ENCODE data around the gene LILRA6.

Gene LILRA6

DNA sequence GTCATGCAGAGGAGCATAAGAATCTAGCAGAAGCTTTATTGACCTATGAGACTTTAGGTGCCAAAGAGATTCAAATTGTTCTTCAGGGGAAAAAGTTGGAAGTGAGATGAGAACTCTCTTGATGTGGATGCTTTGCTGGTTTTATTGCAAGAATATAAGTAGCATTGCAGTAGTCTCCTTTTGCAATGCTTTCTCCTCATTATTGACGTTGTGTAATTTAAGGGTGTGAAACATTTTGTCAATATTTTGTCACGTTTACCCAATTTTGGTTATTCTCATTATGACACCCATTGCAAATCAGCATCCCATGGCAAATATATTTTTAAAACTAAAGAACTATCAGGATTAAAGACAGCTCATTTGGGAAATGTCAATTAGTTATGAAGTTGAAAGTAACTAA lies 26.3 kb upstream of the LILRA6 start:
- H3K4me3 ChIP-seq (ENCODE audit: low read length), result no peak overlapping the region
- TF ChIP-seq, protein P1, sequence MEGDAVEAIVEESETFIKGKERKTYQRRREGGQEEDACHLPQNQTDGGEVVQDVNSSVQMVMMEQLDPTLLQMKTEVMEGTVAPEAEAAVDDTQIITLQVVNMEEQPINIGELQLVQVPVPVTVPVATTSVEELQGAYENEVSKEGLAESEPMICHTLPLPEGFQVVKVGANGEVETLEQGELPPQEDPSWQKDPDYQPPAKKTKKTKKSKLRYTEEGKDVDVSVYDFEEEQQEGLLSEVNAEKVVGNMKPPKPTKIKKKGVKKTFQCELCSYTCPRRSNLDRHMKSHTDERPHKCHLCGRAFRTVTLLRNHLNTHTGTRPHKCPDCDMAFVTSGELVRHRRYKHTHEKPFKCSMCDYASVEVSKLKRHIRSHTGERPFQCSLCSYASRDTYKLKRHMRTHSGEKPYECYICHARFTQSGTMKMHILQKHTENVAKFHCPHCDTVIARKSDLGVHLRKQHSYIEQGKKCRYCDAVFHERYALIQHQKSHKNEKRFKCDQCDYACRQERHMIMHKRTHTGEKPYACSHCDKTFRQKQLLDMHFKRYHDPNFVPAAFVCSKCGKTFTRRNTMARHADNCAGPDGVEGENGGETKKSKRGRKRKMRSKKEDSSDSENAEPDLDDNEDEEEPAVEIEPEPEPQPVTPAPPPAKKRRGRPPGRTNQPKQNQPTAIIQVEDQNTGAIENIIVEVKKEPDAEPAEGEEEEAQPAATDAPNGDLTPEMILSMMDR (conservative IDR thresholded peaks at IDR 0.05; ENCODE audit: low read depth, low read length), result no peak
- DNase-seq (ENCODE audit: low read depth), result no peak

DNA sequence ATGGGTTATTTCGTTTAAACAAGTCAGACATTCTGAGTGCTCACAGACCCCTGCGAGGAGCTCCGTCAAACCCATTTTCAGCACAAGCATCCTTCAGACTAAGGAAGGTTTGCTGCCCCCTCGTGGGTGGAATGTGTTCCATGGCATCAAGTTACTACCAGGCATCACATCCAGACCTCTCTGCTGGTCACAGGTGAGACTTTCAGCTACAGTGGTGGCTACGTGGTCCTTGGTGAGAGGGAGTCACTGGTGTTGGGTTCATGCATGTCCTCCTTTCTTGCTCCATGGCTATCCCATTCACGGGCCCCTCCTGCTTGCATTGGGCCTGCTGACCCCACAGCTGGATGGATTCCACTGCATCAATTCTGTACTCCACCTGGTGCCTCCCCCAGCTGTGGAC lies 23.5 kb upstream of the LILRA6 start:
- peak; percentile 9 for DNase-seq (ENCODE audit: low read depth)
- TF ChIP-seq, protein P1 (conservative IDR thresholded peaks at IDR 0.05; ENCODE audit: low read depth, low read length), result peak; percentile 84
- no peak overlapping the region for H3K4me3 ChIP-seq (ENCODE audit: low read length)

DNA sequence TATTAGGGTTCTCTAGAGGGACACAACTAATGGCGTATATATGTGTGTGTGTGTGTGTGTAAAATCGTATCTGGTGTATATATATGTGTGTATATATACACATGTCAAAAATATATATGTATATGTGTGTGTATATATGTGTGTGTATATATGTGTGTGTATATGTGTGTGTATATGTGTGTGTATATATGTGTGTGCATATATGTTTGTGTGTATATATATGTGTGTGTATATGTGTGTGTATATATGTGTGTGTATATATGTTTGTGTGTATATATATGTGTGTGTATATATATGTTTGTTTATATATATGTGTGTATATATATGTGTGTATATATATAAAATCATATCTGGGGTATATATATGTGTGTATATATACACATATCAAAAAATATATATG lies 19.9 kb upstream of the LILRA6 start:
- no peak overlapping the region for H3K4me3 ChIP-seq (ENCODE audit: low read length)
- DNase-seq (ENCODE audit: low read depth), result no peak
- TF ChIP-seq, protein P1 (conservative IDR thresholded peaks at IDR 0.05; ENCODE audit: low read depth, low read length), result no peak

DNA sequence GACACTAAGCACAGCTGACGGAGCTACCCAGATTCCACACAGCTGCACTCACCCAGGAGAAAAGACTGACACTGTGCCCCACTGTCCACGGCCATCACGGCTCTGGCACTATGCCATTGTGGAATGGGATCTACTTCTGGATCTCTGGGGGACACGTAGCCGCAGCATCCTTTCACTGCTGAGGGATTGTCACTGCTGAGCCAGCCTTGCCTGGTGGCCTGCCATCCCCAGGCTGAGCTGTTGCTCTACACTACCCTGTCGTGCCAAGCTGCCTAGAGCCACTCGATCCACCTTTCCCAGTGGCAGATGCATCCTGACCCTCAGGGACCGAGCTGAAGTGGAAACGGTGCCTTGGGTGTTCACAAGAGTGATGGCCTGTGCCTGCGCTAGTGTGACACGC lies 19.5 kb upstream of the LILRA6 start:
- TF ChIP-seq, protein P1 (conservative IDR thresholded peaks at IDR 0.05; ENCODE audit: low read depth, low read length), result no peak
- DNase-seq (ENCODE audit: low read depth), result no peak
- H3K4me3 ChIP-seq (ENCODE audit: low read length), result no peak overlapping the region

DNA sequence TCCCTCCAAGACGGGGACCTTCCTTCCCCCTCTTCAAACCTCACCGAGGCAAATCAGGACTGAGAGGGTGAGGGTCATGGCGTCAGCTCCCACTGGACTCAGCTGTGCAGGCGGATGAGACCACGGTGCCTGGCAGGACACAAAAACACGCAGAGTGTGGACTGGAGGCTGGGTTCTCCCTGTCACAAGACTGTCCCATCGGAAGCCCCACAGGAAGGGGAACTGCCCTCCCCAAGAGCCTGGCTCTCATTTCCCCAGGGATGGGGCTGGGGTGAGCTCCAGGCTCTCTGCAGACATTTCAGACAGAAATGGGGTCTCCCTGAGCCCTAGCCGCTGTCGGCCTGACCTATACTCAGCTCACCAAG lies 14.5 kb upstream of the LILRA6 start, which contains the start of gene LILRB5:
Gene LILRB5, minus strand, starts transcription at position 158 of the 365 bp plus-strand sequence. Its CDS starts 80 bp downstream, at position 78.
- DNase-seq (ENCODE audit: low read depth), result no peak
- TF ChIP-seq, protein P1 (conservative IDR thresholded peaks at IDR 0.05; ENCODE audit: low read depth, low read length), result no peak

DNA sequence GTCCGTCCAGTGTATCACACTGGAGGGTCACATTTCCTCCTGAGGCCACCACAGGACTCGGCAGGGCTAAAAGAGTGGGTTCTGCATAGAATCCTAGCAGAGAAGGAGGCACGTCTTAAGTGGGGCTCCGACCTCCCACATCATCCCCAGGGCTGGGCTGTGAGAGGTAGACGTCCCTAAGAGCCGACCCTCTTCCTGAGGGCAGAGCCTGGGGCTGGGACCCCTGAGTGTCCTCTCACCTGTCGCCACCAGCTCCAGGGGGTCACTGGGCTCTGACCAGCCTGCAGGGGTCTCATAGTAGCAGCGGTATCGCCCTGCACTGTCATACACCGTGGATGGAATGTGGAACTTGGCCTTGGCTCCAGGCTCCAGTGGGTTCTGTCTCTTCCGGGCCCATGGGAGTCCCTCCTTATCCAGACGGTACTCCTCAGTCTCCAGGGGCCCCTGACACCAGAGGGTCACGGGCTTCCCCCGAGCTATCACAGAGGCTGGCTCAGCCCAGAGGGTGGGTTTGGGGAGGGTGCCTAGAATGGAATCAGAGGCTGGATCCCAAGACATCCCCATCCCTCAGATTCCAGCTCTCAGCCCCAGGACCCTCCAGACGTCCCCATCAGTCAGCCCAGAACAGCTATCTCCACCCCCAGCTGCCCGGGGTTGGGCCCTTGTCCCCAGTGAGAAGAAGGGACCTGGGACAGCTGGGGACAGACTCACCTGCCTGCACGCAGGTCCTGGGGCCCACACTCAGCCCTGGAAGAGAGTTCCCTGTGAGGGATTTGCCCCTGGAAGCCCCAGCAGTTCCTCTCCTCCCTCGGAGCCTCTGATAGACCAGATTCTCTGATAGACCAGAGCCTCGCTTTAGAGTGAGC lies 13.9 kb upstream of the LILRA6 start:
- DNase-seq (ENCODE audit: low read depth), result no peak
- H3K4me3 ChIP-seq (ENCODE audit: low read length), result no peak overlapping the region
- TF ChIP-seq, protein P1 (conservative IDR thresholded peaks at IDR 0.05; ENCODE audit: low read depth, low read length), result no peak

More for the DNA sequence above, 14.5 kb upstream of the LILRA6 start, which contains the start of gene LILRB5:
- H3K4me3 ChIP-seq (ENCODE audit: low read length), result no peak within 1 kb of the TSS

Measured in retinal pigment epithelial cell (primary cell).